HL-60/S4 treated with phorbol 12-myristate 13-acetate at 8.2 ng/mL for 4 days and 3 days (cell line): ENCODE data around the gene SLC9A1.

Source experiments
- in situ Hi-C: fragments of 300-500 bp; cut with MboI; formaldehyde crosslinking; loops from 2 replicates; pipeline ENCODE4 v1.15.0; 2022; ENCODE audit warnings: low sequenced_read_pairs

Gene SLC9A1

GRCh38 chr1:27086026-27086425, 68.9 kb downstream of the SLC9A1 start:
- in situ Hi-C loops: no loop called here

DNA sequence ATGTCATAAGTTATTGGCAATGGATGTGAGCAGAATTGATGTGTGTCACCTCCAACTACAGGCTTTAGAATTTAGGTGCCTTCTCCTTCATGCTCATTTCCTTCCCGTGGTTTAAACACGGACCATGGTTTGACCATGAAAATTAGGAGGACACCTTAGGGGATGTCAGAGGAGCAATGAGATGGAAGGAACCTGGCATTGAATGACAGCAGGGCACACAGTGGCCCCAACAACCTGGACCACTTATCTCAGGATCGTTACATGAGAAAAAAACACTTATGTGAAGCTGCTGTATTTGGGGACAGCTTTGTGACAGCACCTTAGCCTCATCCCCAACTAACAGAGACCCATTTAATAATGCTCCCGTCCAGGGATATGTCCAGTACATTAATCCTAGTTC, 70.8 kb downstream of the SLC9A1 start:
- in situ Hi-C loops: no loop called here

DNA sequence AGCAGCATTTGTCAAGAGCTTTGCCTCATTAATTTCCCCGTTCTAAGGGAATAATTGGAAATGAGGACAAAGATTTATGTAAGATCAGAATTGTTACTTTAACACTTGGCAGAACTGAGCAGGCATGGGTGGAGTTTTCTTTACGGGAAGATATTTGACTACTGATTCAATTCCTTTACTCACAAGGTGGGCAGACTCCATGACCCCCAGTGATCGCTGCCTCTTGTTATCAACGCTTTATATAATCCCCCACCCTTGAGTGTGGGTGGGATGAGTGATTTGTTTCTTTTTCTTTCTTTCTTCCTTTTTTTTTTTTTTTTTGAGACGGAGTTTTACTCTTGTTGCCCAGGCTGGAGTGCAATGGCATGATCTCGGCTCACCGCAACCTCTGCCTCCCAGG, 77.0 kb downstream of the SLC9A1 start:
- in situ Hi-C loops: no loop called here

DNA sequence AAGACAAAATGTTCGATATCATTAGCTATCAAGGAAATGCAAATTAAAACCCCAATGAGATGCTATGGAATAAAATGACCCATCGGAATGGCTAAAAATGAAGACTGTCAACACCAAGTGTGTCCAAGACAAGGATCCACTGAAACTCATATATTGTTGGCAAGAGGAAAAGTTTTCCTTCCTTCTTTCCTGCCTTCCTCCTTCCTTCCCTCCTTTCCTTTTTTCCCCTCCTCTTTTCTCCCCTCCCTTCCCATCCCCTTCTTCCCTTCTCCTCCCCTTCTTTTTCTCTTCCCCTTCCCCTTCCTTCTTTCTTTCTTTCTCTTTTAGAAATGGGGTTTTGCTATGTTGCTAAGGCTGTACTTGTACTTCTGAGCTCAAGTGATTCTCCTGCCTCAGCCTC, 78.1 kb downstream of the SLC9A1 start:
- in situ Hi-C loops: no loop called here

DNA sequence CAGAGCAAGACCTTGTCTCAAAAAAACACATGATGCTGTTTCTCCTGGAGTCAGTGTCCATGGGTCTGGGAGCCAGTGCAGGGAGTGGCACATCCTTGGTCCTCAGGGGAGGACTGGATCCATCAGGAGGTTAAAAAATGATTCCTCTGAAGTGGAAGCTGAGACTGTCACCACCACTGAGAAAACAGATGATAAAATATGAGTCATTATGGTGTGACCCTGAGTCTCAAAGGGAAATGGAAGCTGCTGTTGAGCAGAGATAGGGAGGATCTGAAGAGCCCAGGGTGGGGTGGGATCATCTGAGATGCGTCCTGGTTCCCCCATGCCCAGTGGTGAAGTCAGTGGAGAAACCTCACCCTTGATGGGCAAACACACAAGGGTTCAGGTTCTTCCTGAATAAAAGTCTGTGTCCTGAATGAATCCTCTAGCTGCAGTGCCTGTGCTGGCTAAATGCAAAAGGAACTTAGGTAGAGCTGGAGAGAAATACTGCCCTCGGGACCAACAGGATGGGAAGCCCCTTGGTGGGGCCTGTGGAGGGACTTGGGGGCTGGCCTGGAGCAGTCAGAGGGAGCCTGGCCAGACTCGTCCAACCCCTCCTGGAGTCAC, 80.6 kb downstream of the SLC9A1 start:
- in situ Hi-C loops: no loop called here

GRCh38 chr1:27071049-27071416, 83.9 kb downstream of the SLC9A1 start:
- in situ Hi-C loops: no loop called here

GRCh38 chr1:27070390-27071048, 84.4 kb downstream of the SLC9A1 start:
- in situ Hi-C loops: no loop called here

DNA sequence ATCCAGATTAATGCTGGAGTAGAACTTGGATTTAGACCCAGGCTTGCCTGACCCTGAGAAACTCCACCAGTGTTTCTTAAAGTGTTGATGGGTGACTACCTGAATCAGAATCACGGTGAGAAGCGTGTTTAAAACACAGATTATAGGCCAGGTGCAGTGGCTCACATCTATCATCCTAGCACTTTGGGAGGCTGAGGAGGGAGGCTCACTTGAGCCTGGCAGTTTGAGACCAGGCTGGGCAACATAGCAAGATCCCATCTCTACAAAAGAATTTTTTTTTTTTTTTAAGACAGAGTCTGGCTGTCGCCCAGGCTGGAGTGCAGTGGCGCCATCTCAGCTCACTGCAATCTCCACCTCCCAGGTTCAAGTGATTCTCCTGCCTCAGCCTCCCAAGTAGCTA, 86.0 kb downstream of the SLC9A1 start:
- in situ Hi-C loops: no loop called here

DNA sequence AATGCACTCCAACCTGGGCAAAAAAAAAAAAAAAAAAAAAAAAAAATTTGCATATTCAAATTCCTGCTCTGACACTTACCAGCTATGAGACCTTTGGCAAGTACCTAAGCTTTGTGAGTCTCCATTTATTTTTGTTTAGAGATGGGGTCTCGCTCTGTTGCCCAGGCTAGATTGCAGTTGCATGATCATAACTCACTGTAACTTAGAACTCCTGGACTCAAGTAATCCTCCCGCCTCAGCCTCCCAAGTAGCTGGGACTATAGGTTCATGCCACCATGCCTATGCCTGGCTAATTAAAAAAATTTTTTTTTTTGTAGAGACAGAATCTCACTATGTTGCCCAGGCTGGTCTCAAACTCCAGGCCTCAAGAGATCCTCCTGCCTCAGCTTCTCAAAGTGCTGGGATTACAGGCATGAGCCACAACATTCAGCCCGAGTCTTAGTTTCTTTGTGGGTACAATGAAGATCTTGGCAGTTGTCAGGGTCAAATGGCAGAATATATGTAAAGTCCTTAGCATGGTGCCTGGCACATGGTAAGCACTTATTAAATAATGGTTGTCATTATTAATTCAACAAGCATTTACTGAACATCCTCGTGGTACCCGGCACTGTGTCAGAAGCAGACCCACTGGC, 88.8 kb downstream of the SLC9A1 start:
- in situ Hi-C loops: no loop called here

DNA sequence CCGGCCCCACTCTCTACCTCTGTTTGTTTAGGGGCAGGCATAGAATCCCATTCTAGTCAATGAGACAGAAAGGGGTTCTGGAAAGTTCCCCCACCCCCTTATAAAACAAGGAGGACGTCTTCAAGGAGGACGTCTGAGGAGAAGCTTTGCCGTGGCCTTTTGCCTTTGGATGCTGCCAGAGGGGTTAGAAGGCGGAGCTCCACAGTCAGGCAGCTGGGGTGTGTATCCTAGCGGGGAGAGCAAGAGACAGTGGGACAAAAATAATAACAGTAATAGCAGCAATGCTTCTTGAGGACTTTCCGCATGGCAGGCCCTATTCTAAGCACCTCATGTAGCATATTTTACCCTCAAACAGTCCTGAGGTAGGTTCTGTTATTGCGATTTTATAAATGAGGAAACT, 94.0 kb downstream of the SLC9A1 start:
- in situ Hi-C loops: no loop called here

GRCh38 chr1:27058966-27059669, 95.8 kb downstream of the SLC9A1 start:
- in situ Hi-C loops: no loop called here

DNA sequence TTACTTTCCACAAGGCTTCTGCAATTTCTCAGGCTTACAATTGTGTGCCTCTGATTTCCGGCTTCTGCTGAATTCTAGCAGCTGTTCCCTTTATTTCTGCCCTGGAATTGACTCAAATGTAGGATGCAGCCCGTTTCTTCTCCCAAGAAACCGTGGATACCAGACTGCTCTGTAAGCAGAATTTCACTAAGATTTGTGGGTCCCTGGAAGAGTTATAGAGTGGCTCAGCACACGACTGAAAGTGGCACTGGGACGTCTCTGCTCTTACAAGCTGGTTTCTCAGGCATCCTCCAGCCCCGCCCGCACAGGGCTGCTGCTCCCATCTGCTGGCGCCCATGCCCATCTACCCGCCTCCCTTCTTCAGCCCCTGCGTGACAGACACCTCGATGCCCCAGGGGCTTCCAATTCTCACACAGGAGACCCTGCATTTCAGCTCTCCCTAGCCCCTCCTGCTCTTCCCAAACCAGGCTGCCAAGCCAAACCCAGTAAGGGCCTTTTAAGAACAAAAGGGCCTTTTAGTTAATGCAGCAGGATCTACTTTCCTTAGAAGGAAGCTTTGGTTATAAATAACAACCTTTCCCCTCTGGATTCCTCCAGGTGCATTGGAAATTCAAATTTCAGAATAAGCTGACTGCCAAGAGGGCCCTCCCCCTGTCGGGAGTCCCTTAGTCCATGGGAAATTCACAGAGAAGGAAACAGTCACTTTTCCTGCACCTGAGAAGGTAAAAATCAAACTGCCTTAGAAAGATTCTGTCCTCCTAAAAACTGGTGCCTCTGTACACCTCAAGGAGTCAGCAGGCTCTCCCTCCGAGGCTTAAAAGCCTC, 96.9 kb downstream of the SLC9A1 start:
- in situ Hi-C loops: no loop called here

- in situ Hi-C loops: no loop called here
These were observed 97.5 kb downstream of the SLC9A1 start for GRCh38 chr1:27057389-27057788.

DNA sequence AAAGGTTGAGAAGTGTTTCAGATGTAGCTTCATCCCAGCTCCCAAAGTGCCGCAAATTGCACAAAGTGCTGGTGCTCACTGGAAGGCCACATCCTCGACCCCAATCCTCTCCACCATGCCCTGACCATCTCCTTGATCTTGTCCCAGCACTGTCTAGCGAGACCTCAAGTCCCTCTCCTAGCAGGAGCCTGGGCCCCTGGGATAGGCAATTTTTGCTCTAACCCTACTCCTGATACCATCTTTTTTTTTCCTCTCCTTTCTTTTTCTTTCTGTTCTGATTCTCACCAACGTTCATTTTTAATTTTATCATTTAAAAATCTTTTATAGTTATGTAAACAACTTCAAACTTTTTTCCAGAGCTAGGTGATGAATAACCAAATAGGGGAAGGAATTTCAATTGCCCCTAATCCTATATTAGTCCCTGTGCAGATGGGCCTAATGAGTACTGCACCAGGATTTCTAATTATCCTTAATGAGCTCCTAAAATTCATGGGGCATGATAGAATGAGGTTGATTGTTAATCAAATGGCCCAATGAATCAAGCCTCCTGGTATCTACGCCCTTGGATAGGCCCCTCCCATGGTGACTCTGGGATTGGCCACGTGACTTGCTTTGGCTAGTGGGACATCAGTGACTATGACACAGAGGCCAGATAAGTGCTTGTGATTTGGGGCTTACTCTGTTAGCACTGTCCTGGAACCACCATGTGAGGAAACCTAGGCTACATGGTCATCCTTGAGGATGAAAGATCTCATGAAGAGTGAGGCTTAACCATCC, 100.8 kb downstream of the SLC9A1 start:
- in situ Hi-C loops: no loop called here

DNA sequence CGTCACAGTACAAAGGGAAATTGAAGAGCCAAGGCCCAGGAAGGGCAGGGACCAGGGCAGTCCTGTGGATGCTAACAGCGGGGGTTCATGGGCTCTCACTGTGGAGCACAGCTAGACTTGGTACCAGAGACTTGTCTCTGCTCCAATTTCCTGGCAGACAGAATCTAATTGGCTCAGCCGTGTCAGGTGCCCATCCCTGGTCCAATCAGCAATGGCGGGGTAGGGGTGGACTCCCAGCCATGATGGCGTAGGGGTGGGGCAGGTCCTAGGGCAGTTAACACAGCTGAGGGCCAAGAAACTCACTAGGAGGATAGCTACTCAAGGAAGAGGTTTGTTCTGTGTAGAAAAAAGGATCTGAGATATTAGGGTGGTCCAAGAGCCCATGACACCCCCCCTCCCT, 102.4 kb downstream of the SLC9A1 start:
- in situ Hi-C loops: no loop called here

GRCh38 chr1:27049607-27050006, 105.3 kb downstream of the SLC9A1 start:
- in situ Hi-C loops: loop anchor here (5.0 kb wide), 1 partner anchor 43 kb away; no protein-coding TSS in a partner anchor

GRCh38 chr1:27049100-27049499, 105.8 kb downstream of the SLC9A1 start:
- in situ Hi-C loops: loop anchor here (5.0 kb wide), 1 partner anchor 43 kb away; no protein-coding TSS in a partner anchor
